ENCODE results near the gene EDC3.

The EDC3 gene

GRCh38 chr15:74716651-74717050 lies 20.8 kb upstream of the EDC3 start:
- no peaks in the 10 kb centered on the region for H3K4me1 Mint-ChIP-seq
- H3K4me3 Mint-ChIP-seq, result no peak overlapping the region
- TF ChIP-seq CTCF (IDR thresholded peaks at IDR 0.05; ENCODE audit: unreplicated experiment in 3 of 3), result no peak
- H3K36me3 Mint-ChIP-seq (ENCODE audit: low read depth), result no peaks in the 10 kb centered on the region
- H3K9me3 Mint-ChIP-seq, result no peaks in the 10 kb centered on the region
- peaks cover 4% of the 10 kb centered on the region for H3K27me3 Mint-ChIP-seq (ENCODE audit: low read depth)
- H3K27ac Mint-ChIP-seq, result no peak overlapping the region

DNA sequence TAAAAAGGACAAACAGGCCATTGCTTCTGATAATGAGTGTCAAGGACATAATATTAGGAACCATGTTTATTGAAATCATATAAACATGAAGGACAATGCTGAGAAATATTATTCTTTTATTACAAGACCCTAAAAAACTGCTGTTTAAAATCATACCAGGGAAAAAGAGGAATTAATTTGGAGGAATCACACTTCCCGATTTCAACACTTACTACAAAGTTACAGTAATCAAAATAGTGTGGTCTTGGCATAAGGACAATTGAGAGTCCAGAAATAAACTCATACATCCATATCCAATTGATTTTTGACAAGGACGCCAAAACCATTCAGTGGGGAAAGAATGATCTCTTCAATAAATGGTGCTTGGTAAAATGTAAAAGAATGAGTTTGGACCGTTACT lies 16.5 kb upstream of the EDC3 start:
- no peaks in the 10 kb centered on the region for H3K36me3 Mint-ChIP-seq (ENCODE audit: low read depth)
- H3K4me3 Mint-ChIP-seq, result no peak overlapping the region
- no peak overlapping the region for H3K27ac Mint-ChIP-seq
- TF ChIP-seq CTCF (IDR thresholded peaks at IDR 0.05; ENCODE audit: unreplicated experiment in 3 of 3), result no peak
- no peaks in the 10 kb centered on the region for H3K4me1 Mint-ChIP-seq
- H3K9me3 Mint-ChIP-seq, result no peaks in the 10 kb centered on the region
- H3K27me3 Mint-ChIP-seq (ENCODE audit: low read depth), result peaks cover 16% of the 10 kb centered on the region

GRCh38 chr15:74710319-74711094 lies 14.7 kb upstream of the EDC3 start:
- H3K4me1 Mint-ChIP-seq, result no peaks in the 10 kb centered on the region
- no peak overlapping the region for H3K4me3 Mint-ChIP-seq
- no peaks in the 10 kb centered on the region for H3K9me3 Mint-ChIP-seq
- no peak for TF ChIP-seq CTCF (IDR thresholded peaks at IDR 0.05; ENCODE audit: unreplicated experiment in 3 of 3)
- H3K27ac Mint-ChIP-seq, result no peak overlapping the region
- peaks cover 28% of the 10 kb centered on the region for H3K27me3 Mint-ChIP-seq (ENCODE audit: low read depth)
- no peaks in the 10 kb centered on the region for H3K36me3 Mint-ChIP-seq (ENCODE audit: low read depth)

- Mint-ChIP-seq H3K27ac (no peak overlapping the region), H3K27me3 (ENCODE audit: low read depth) (peaks cover 31% of the 10 kb centered on the region), H3K4me1 (no peaks in the 10 kb centered on the region), H3K36me3 (ENCODE audit: low read depth) (no peaks in the 10 kb centered on the region), H3K9me3 (no peaks in the 10 kb centered on the region), H3K4me3 (no peak overlapping the region)
- no peak for TF ChIP-seq CTCF (IDR thresholded peaks at IDR 0.05; ENCODE audit: unreplicated experiment in 3 of 3)
Measured at GRCh38 chr15:74709892-74710291, 14.1 kb upstream of the EDC3 start.

DNA sequence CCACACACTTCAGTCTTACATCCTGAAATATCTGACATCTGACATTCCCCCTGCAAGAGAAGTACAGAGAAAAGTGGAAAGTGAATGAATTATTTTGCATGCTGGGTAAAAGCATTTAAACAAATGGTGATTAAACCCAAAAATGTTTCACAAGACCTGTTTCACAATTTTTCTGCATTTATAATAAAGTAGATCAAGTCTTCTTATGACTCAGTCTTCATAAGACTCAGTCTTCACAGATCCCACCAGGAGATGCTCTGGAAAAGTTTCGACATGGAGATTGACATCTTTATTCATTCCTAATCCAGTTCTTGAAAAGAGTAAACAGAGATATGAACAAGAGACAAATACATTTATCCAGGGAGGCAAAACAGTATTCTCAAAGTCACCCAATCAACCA lies 13.2 kb upstream of the EDC3 start:
- TF ChIP-seq CTCF (IDR thresholded peaks at IDR 0.05; ENCODE audit: unreplicated experiment in 3 of 3), result no peak
- Mint-ChIP-seq H3K36me3 (ENCODE audit: low read depth) (no peaks in the 10 kb centered on the region), H3K9me3 (no peaks in the 10 kb centered on the region), H3K27ac (no peak overlapping the region), H3K4me1 (no peaks in the 10 kb centered on the region), H3K27me3 (ENCODE audit: low read depth) (peaks cover 31% of the 10 kb centered on the region), H3K4me3 (no peak overlapping the region)

DNA sequence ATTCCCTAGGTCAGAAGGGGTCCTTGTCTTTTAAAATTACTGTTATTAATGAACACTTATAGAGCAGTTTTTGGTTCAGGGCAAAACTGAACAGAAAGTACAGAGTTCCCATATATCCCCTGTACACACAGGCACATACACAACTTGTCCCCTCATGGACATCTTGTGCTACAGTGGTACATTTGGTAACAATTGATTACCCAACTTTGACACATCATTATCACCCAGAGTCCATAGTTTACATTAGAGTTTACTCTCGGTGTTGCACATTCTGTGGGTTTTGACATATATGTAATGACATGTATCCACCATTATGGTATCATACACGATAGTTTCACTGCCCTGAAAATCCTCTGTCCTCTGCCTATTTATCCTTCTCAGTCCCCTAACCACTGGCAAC lies 984 bp upstream of the EDC3 start:
- peaks cover 13% of the 10 kb centered on the region for H3K27me3 Mint-ChIP-seq (ENCODE audit: low read depth)
- peaks cover 36% of the 10 kb centered on the region for H3K4me1 Mint-ChIP-seq
- peak overlapping the region; percentile 18 to 99 (median 91) for H3K27ac Mint-ChIP-seq
- TF ChIP-seq CTCF (IDR thresholded peaks at IDR 0.05; ENCODE audit: unreplicated experiment in 3 of 3), result no peak
- H3K36me3 Mint-ChIP-seq (ENCODE audit: low read depth), result peaks cover 3% of the 10 kb centered on the region
- H3K9me3 Mint-ChIP-seq, result no peaks in the 10 kb centered on the region
- peak overlapping the region; percentile 99 to 100 (median 100) for H3K4me3 Mint-ChIP-seq
